ENCODE results near the gene ZNF467.

DNA sequence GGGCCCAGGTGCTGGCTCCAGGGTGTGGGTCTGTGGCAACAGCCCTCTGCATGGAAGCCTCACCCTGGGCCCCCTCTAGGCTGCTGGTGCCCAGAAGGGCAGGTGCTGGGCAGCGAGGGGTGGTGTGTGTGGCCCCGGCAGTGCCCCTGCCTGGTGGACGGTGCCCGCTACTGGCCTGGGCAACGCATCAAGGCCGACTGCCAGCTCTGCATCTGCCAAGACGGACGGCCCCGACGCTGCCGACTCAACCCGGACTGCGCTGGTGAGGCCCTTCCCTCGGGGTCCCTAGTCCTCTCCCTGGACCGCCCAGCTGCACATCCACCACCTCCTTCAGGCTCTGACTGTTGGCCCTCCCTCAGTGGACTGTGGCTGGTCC lies 18.8 kb upstream of the ZNF467 start:
- TF ChIP-seq, protein P1, sequence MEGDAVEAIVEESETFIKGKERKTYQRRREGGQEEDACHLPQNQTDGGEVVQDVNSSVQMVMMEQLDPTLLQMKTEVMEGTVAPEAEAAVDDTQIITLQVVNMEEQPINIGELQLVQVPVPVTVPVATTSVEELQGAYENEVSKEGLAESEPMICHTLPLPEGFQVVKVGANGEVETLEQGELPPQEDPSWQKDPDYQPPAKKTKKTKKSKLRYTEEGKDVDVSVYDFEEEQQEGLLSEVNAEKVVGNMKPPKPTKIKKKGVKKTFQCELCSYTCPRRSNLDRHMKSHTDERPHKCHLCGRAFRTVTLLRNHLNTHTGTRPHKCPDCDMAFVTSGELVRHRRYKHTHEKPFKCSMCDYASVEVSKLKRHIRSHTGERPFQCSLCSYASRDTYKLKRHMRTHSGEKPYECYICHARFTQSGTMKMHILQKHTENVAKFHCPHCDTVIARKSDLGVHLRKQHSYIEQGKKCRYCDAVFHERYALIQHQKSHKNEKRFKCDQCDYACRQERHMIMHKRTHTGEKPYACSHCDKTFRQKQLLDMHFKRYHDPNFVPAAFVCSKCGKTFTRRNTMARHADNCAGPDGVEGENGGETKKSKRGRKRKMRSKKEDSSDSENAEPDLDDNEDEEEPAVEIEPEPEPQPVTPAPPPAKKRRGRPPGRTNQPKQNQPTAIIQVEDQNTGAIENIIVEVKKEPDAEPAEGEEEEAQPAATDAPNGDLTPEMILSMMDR (IDR thresholded peaks at IDR 0.05; ENCODE audit: extremely low read depth in 1 of 2, insufficient read depth in 1 of 2, low read depth in 1 of 2, low read length in 2 of 2) = no peak
- TF ChIP-seq JUN (IDR thresholded peaks at IDR 0.05; ENCODE audit: borderline replicate concordance, insufficient read depth, insufficient read length, low read depth) = no peak
- no peak for TF ChIP-seq POLR2A (IDR thresholded peaks at IDR 0.05; ENCODE audit: low read depth, low read length)
- no peak for TF ChIP-seq POLR2AphosphoS5 (IDR thresholded peaks at IDR 0.05; ENCODE audit: insufficient read depth, low read depth, low read length)
- TF ChIP-seq EZH2 (IDR thresholded peaks at IDR 0.05; ENCODE audit: borderline replicate concordance, low read depth, low read length, severe bottlenecking) = no peak
- TF ChIP-seq, protein P2, sequence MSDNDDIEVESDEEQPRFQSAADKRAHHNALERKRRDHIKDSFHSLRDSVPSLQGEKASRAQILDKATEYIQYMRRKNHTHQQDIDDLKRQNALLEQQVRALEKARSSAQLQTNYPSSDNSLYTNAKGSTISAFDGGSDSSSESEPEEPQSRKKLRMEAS (IDR thresholded peaks at IDR 0.05; ENCODE audit: insufficient read depth, insufficient read length) = no peak
- no peak for TF ChIP-seq MYC (IDR thresholded peaks at IDR 0.05; ENCODE audit: low read depth, low read length)
- TF ChIP-seq GATA2 (IDR thresholded peaks at IDR 0.05; ENCODE audit: insufficient read depth, insufficient read length, low read depth, low read length) = no peak
- TF ChIP-seq FOS (IDR thresholded peaks at IDR 0.05; ENCODE audit: borderline replicate concordance, insufficient read depth, low read length) = no peak

Data from endothelial cell of umbilical vein (primary cell).